Stimulated activated CD4-positive, alpha-beta T cell treated with anti-CD3 and anti-CD28 coated beads, Interleukin-2, amount 100 ng/mL, for 4 hours (primary cell): ENCODE measurements around the gene HMBS.

ENCODE experiments used
- DNase-seq: peaks from one replicate; pipeline ENCODE4 v3.0.0-alpha.2; 2020; ENCODE audit warnings: low read depth

Gene HMBS

DNA sequence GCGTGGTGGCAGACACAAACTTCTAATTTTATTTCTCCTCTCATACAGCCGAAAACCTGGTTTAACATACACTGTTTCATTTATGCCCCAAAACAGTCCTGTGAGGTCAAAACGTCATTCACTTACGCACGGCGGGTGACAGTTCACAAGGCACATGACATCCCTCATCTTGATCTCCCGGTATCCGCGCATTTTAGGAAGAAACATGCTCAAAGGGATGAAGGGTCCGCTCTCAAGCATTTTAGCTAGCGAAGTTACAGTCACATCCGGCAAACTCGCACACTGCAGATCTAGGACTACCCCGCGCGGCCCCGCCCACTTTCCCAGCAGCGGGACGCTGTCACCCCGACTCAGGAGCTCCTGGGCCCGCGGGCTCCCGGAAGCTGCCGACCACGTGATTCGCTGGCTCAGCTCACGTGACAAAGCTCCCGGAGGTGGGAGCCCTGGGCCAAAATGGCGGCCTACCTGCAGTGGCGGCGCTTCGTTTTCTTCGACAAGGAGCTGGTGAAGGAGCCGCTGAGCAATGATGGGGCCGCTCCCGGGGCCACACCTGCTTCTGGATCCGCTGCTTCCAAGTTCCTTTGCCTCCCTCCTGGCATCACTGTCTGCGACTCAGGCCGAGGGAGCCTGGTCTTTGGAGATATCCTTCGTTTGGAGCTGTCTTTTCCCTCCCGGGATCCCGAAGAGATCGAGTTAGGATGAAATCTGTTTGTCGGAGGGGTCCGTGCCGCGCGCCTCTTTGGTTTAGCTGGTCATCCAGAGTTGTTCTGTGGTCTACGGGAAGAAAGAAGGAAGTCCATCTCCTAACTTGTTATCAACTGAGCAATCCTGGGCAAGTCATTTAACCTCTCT lies 17.1 kb upstream of the HMBS start, which contains the start of gene VPS11:
Gene VPS11, plus strand, starts transcription at position 448 of the 852 bp plus-strand sequence. Its CDS starts 6 bp downstream, at position 454.
- DNase-seq = peak; percentile 98

DNA sequence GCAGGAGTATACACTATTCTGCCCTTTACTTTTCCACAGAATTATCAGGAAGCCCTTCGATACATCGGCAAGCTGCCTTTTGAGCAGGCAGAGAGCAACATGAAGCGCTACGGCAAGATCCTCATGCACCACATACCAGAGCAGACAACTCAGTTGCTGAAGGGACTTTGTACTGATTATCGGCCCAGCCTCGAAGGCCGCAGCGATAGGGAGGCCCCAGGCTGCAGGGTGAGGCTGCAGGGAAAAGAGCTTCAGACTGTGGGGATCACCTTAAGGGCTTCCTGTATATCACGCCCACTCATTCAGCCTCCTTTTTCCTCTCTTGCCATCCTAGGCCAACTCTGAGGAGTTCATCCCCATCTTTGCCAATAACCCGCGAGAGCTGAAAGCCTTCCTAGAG lies 6.8 kb upstream of the HMBS start:
- DNase-seq = no peak

DNA sequence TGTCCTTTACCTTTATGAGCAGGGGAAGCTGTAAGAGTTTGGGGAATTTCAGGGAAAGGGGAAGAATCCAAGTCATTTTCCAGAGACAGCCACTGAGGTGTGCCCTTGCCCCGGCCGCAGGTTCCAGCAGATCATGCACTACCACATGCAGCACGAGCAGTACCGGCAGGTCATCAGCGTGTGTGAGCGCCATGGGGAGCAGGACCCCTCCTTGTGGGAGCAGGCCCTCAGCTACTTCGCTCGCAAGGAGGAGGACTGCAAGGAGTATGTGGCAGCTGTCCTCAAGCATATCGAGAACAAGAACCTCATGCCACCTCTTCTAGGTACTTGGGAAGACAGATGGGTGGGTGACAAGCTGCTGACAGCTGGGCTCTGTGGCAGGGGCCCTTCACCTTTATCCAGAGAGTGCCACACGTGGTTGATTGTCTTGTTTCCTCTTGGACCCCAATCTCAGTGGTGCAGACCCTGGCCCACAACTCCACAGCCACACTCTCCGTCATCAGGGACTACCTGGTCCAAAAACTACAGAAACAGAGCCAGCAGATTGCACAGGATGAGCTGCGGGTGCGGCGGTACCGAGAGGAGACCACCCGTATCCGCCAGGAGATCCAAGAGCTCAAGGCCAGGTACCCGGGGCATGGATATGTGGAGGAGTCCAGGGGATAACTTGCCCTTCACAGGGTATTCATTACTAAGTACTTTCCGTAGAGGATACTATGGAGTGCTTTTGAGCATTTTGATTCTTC lies 5.8 kb upstream of the HMBS start:
- DNase-seq = no peak

DNA sequence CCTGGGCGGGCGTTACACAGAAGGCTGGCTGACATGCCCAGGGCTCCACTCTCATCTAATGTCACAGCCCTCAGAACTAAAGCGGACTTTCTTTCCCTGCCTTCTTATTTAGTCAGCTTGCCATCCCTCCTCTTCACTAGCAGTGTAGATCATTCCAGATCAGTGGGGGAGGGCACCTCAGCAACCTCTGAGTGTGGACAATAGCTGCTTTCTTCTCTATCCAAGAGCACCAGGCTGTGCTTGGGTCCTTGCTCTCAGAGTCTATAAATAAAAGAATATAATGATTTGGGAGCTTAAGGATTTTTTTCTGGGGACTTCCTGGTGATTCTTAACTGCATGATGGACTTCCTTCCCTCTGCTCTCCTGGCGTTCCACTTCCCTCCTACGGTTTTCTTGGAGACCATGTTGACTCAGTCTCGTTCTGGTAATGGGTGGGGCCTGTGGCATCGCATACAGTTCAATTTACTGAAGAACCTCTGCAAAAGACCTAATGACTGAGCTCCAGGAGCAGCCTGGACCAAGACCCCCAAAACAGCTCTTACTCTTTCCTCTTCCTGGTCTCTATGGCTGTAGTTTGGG lies 2.9 kb upstream of the HMBS start:
- DNase-seq = no peak

DNA sequence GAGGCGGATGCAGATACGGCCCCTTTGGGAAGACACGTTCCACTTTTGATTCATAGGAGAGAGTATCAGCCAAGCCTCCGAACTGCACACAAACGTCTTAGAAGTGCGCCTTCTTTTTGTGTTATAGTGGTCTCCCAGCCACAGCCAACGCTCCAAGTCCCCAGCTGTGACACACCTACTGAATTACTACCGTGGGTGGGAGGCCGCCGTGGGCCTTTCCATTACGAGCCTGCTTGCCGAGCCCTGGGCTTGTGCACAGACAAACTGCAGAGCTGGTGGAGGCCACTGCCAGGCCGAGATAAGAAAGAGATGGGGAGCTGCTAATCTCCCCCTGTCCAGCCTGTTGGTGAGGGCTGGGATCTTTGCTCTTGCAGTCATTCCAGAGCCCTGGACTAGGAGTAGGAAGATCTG lies 761 bp downstream of the HMBS start:
- DNase-seq = peak; percentile 49

DNA sequence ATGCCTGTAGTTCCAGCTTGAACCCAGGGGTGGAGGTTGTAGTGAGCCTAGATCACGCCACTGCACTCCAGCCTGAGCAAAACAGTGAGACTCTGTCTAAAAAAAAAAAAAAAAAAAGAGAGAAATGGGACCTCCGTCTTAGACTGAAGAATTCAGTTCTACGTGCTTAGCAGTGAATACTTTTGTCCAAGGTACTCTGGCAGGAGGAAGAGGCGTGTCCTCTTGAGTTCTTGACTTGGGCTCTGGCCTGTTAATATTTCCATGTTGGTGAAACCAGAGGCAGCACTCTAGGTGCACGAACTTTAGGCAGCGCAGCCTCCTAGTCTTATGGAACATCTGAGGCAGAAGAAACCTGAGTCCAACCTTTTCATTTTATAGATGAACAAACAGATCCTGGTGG lies 2.4 kb downstream of the HMBS start:
- DNase-seq = no peak

DNA sequence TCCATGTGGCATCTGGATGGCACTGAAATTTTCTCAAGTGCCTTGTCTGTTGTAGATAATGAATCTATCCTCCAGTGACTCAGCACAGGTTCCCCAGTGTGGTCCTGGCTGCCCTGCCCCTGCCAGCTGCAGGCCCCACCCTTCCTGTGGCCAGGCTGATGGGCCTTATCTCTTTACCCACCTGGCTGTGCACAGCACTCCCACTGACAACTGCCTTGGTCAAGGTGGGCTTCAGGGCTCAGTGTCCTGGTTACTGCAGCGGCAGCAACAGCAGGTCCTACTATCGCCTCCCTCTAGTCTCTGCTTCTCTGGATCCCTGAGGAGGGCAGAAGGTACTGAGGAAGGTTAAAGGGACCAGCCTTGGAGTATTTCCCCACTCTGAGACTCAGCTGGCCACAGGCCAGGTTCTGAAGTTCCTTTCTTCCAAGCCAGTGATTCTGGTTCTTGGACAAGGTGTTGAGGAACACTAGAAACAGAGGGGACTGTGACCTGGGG lies 3.1 kb downstream of the HMBS start:
- no peak for DNase-seq

DNA sequence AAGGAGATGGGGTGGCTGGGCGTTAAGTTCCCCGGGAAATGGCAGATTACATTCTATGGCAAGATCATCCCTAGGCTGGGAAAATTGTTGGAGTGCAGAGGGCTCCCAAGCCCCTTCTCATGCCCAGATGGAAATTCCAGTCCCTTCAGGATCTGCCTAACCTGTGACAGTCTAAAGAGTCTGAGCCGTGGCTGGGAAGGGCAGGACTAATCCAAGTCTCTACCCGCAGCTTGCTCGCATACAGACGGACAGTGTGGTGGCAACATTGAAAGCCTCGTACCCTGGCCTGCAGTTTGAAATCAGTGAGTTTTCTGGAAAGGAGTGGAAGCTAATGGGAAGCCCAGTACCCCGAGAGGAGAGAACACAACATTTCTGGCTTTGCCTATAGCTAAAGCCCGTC lies 3.7 kb downstream of the HMBS start:
- no peak for DNase-seq

DNA sequence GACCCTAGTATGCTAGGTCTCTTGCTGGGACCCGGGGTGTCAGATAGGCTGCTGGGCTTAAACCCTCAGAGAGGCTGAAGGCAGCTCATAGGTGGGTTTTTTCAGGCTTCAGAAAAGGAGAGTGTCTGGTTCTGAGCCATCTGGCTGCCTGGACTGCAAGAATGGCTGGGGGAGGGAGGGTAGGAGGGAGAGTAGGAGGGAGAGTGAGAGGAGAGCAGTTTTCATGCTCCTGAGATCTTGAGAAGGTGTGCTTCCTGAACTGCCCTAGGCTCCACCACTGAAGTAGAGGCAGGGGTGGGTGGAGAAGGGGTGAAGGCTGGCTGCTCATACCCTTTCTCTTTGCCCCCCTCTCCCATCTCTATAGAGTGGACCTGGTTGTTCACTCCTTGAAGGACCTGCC lies 4.6 kb downstream of the HMBS start:
- no peak for DNase-seq

DNA sequence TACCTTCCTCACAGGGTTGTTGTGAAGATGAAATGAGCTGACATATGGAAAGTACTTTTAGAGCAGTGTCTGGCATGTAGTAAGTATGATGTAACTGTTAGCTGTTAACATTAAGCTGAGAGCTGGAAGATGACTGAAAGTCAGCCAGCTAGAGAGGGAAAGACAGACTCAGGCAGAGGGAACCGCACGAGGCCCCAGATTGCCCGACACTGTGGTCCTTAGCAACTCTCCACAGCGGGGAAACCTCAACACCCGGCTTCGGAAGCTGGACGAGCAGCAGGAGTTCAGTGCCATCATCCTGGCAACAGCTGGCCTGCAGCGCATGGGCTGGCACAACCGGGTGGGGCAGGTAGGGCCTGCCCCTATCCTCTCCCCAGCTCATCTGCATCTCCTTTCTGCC lies 6.5 kb downstream of the HMBS start:
- DNase-seq = no peak

DNA sequence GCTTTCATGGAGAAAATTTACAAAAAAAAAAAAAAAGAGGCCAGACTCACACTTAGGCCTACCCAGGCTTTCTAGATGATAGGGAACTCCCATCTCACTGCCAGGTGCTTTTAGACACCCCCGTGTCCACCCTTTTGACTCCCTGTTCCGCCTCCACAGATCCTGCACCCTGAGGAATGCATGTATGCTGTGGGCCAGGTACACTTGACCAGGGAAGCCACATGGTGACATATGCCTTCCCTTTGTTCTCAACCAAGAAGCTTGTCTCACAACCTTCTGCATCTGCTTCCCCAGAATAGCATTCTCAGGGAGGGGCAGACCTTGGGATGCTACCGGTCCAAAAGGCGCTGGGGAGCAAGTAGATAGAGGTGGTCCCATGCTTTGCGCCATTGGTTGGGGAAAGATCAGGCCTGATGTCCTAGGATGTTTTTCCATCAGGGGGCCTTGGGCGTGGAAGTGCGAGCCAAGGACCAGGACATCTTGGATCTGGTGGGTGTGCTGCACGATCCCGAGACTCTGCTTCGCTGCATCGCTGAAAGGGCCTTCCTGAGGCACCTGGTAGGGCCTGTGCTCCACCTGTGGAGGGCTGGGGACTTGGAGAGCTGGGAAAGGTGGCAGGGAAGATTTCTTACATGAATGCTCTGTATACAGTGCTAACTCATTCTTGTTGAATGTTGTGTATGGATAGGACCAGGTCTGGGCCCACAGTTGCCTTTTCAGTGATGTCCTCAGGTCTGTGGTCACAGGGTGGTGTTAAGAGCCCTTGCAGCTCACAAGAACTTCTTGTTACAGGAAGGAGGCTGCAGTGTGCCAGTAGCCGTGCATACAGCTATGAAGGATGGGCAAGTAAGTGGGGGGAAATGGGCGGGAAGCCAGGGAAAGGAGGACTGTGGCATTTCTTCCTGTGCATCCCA lies 7.5 kb downstream of the HMBS start:
- DNase-seq = no peak

DNA sequence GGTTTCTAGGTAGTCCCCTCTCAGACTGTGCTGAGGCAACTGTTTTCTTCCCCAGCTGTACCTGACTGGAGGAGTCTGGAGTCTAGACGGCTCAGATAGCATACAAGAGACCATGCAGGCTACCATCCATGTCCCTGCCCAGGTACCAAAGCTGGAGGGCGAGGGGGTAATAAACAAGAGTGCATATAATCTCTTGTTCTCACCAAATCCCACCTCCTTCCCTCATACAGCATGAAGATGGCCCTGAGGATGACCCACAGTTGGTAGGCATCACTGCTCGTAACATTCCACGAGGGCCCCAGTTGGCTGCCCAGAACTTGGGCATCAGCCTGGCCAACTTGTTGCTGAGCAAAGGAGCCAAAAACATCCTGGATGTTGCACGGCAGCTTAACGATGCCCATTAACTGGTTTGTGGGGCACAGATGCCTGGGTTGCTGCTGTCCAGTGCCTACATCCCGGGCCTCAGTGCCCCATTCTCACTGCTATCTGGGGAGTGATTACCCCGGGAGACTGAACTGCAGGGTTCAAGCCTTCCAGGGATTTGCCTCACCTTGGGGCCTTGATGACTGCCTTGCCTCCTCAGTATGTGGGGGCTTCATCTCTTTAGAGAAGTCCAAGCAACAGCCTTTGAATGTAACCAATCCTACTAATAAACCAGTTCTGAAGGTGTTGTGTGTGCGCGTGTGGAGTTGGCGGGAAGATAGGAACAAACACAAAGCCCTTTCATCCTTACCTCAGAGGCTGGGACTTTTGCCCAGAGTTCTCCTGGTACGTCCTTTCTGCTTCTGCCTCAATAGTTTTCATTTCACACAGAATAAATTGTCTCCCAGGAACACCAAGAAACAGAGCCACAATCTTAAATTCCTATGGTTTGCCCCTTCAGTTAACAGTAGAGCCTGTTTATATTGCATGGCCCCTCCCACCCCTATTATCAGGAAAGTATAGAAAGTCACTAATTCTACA lies 8.5 kb downstream of the HMBS start:
- no peak for DNase-seq

DNA sequence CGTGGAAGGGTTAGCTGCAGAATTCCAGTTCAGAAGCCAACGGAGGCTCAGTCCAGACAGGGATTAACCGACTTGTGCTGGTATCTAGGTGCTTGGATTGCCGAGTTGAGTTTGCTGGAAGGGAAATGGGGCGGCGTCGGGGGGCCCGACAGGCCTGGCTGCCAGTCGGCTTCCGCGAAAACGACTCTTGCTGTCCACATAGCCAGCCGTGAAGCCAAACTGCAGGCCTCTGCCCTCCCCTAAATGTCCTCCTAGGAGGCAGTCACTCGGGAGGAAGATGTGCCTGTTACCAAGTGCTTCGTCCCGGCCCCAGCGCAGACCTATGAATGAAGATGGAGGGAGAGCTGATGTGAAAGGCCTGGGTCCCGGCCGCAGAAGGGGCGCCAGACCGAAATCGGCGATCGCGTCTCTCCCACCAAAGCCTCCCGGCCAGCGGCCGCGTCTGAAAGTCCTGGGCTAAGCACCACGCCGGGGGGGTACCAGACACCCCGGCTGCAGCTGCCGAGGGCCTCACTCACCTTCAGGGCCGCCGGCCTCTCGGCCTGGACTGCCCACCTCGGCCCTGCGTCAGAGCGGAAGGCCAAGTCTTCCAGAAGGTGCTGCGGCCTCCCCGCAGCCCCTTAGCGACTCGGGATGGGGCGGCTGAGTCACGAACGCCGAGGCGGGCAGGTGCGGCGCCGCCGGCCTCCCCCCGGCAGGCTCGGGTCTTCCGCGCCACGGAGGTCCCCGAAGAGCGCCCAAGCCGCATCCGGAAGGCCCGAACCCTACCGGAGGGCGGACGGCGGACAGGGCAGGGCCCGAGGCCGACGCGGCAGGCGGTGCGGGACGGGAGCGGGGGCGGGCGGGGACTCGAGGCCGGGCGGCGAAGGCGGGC lies 9.5 kb downstream of the HMBS start:
- peak; percentile 47 for DNase-seq

DNA sequence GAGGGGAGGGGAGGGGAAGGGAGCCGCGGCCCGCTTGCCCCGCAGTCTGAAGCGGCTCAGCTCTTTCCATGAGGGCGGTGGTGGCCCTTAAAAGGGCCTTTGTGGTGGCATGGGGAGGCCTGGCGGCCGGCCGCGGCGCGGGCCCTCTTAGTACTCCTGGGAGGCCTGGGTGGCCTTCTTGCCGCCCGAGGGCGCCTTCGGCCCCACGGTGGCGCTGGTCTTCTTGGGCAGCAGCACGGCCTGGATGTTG lies 10.1 kb downstream of the HMBS start:
- no peak for DNase-seq

DNA sequence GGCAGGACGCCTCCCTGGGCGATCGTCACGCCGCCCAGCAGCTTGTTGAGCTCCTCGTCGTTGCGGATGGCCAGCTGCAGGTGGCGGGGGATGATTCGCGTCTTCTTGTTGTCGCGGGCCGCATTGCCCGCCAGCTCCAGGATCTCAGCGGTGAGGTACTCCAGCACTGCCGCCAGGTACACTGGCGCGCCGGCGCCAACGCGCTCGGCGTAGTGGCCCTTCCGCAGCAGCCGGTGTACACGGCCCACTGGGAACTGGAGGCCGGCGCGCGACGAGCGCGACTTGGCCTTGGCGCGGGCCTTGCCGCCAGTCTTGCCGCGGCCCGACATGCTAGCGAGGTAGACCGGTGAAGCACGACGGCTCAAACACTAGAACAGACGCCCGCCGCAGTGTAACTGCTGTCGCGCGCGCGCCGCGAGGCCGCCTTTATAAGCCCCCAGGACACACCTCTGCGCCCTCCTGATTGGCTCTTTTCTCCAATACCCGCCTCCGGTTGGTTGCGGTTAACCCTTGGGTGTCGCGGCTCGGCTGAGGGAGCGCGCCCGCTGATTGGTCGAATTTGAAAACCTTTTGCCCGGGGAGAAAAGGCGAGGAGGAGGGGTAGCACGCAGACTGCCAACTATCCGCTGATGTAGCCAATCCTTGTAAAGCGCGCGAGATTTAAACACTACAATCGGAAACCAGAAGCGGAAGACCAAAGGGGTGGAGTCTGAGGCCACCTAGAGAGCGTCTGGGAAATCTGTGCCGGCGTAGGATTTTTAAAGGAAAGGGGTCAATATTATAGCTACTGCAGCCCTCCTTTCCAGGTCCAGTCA lies 10.6 kb downstream of the HMBS start:
- peak; percentile 99 for DNase-seq

DNA sequence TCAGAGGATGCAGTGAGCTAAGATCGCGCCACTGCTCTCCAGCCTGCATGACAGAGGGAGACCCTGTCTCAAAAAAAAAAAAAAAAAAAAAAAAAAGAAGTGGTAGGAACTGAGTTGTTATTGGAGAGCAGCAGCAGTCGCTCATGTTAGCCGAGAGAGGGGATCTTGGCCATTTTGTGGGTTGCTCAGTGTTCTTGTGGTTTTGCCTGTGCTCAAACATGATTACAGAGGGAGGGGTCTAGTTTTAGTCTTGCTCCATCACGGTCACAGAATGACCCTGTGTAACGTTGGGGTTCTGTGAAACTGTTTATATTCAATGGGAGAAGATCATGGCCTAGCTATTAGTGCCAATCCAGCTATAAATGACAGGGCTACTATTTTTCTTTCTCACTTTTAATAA lies 15.0 kb downstream of the HMBS start:
- no peak for DNase-seq

DNA sequence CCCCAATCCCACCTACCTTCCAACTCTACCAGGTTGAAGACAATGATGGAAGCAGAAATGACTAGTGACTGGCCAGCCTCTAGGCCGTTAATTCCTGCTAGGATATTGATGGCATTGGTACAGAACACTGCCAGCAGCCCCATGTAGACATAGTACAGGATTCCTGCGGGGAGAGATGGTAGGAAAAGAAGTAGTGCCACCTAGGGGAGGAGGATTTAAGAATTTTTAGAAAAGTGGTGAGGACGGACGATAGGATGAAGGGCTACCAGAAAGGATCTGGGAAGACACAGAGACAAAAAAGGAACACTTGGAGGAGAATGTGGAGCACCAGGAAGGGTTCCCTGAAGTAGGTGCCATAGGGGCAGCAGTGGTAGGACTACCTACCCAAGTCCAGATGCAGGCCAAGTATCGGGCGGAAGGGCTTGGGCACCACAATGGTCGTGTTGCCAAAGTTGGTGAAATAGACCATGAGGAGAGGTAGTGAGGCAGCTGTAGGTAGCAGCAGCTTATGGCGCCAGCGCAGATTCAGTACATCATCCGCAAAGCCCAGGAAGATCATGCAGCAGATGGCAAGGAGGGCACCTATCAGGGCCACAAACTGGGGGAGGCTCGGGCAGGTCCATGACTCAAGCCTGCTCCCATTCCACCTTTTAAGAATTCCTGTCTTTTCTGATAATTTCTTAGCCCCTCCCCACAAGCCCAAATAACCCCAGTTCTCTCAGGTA lies 15.7 kb downstream of the HMBS start:
- DNase-seq = no peak
